Spleen (tissue), 7 donors: ENCODE measurements around the gene ABHD2.

Source experiments
- CTCF ChIP-seq, 11 experiments: fragments of 200-600 bp in 7 of 11; fragments of 450-650 bp in 4 of 11; sonication (generic) in 4 of 11; IDR thresholded peaks in 8 of 11; conservative IDR thresholded peaks in 3 of 11; 1 replicate in 7 of 11; 2 replicates in 4 of 11; pipeline versions ENCODE4 v1.4.0 to v1.8.0; 2016 to 2021; ENCODE audit warnings: antibody characterized with exemption in 11 of 11, inconsistent platforms in 4 of 11, mild to moderate bottlenecking in 1 of 11
- POLR2A ChIP-seq, 3 donors: fragments of 450-650 bp; IDR thresholded peaks; one replicate each; pipeline ENCODE4 v1.5.1; 2017; ENCODE audit warnings: antibody characterized with exemption in 3 of 3, mild to moderate bottlenecking in 1 of 3
- POLR2AphosphoS5 ChIP-seq, 3 donors: sonication (generic); formaldehyde crosslinking; IDR thresholded peaks; one replicate each; pipeline ENCODE4 v1.5.1; 2017; ENCODE audit warnings: antibody characterized with exemption in 3 of 3
- donor health status: DM: no; HTN: no; CAD: no; lungs with moderate emphysema.
- donor health status: DM: no; HTN: no; CAD: no.
- donor health status: DM: no; HTN: no; CAD: no.

GRCh38 chr15:89066280-89066679 is 22.0 kb upstream of the ABHD2 start:
- TF ChIP-seq POLR2AphosphoS5 (IDR thresholded peaks at IDR 0.05) (no peak), CTCF (IDR thresholded peaks at IDR 0.05 in 8 of 11, conservative IDR thresholded peaks at IDR 0.05 in 3 of 11) (no peak), POLR2A (IDR thresholded peaks at IDR 0.05) (no peak)
